Panc1 (cell line): ENCODE data around the gene TIMM17A. TPM values are rescaled to one million over a fixed set of nuclear protein-coding genes. Genes with fewer than 3 reads are reported as not detected.

ENCODE experiments used
- ATAC-seq: fragments of 200-7000 bp; cut with Tn5 transposase; 2 replicates; pipeline ENCODE4 v1.9.1; 2020; ENCODE audit warnings: mild to moderate bottlenecking, moderate library complexity
- BruUV-seq: library from RNA; stranded (reverse); fragments of 400-500 nt; replicated peaks from 2 replicates; lab custom pipeline; 2021; lab: Mats Ljungman, UMichigan
- CTCF ChIA-PET: fragments of 300-600 bp; sonication (Branson Sonifier 250); formaldehyde crosslinking; loops from one replicate; lab custom pipeline; 2022; ENCODE audit warnings: antibody characterized with exemption; lab: Charles Lee
- POLR2A ChIA-PET: fragments of 300-600 bp; sonication (Branson Sonifier 250); formaldehyde crosslinking; loops from one replicate; lab custom pipeline; 2022; ENCODE audit warnings: antibody characterized with exemption; lab: Charles Lee
- DNase-seq: peaks from one replicate; pipeline ENCODE4 v3.0.0-alpha.2; 2010; ENCODE audit warnings: low read depth, low spot score
- H3K27ac ChIP-seq: 2 replicates; pipeline ENCODE4 v1.5.1; 2011; ENCODE audit warnings: mild to moderate bottlenecking, low read length, inconsistent platforms
- H3K27me3 ChIP-seq: fragments of 200-500 bp; sonication (Bioruptor generic); 2 replicates; pipeline ENCODE4 v1.6.0; 2014; ENCODE audit warnings: low read length, inconsistent platforms; ENCODE audit not compliant: control insufficient read depth, insufficient read depth
- H3K36me3 ChIP-seq: fragments of 200-500 bp; sonication (Bioruptor generic); 2 replicates; pipeline ENCODE4 v1.5.1; 2014; ENCODE audit warnings: inconsistent platforms, mild to moderate bottlenecking, low read length, moderate library complexity; ENCODE audit not compliant: control insufficient read depth, insufficient read depth
- H3K4me1 ChIP-seq: 2 replicates; pipeline ENCODE4 v1.5.1; 2011; ENCODE audit warnings: inconsistent platforms, mild to moderate bottlenecking, low read length, moderate library complexity; ENCODE audit not compliant: control insufficient read depth, insufficient read depth
- H3K4me3 ChIP-seq, 2 experiments: 2 replicates each; pipeline ENCODE4 v1.5.1; 2011 to 2012; ENCODE audit warnings: low read depth in 2 of 2, low read length in 2 of 2, mild to moderate bottlenecking in 2 of 2, inconsistent platforms in 1 of 2, moderate library complexity in 1 of 2
- H3K9me3 ChIP-seq: fragments of 200-500 bp; sonication (Bioruptor generic); 2 replicates; pipeline ENCODE4 v1.5.1; 2014; ENCODE audit warnings: low read depth, mild to moderate bottlenecking, inconsistent platforms, low read length, moderate library complexity; ENCODE audit not compliant: control insufficient read depth, insufficient read depth
- CTCF ChIP-seq: fragments of 450-650 bp; IDR thresholded peaks from 2 replicates; pipeline ENCODE4 v1.5.1; 2017; ENCODE audit warnings: mild to moderate bottlenecking
- POLR2AphosphoS5 ChIP-seq: IDR thresholded peaks from 2 replicates; pipeline ENCODE4 v1.6.1; 2012; ENCODE audit warnings: mild to moderate bottlenecking, low read depth, low read length, moderate library complexity
- SIN3A ChIP-seq: IDR thresholded peaks from 2 replicates; pipeline ENCODE4 v1.6.1; 2012; ENCODE audit warnings: low read depth, mild to moderate bottlenecking, low read length, moderate library complexity, borderline replicate concordance; ENCODE audit not compliant: insufficient read depth
- TCF7L2 ChIP-seq: IDR thresholded peaks from 2 replicates; pipeline ENCODE4 v1.6.1; 2011; ENCODE audit warnings: mild to moderate bottlenecking, low read depth, low read length, inconsistent platforms
- in situ Hi-C: cut with HindIII; loops from 2 replicates; pipeline ENCODE4 v1.10.0; 2016; ENCODE audit warnings: low sequenced_read_pairs, low pct_unique_long_range_greater_than_20kb
- intact Hi-C: fragments of 100-400 bp; cut with micrococcal nuclease; formaldehyde crosslinking; loops from one replicate; pipeline ENCODE4 v1.10.0; 2022; ENCODE audit not compliant: unreplicated experiment
- total RNA-seq: library from RNA; stranded (reverse); gene quantifications from one replicate; pipeline ENCODE4 v1.2.1, GENCODE V29; 2021; ENCODE audit not compliant: unreplicated experiment
- TF ChIP-seq, protein P1 (sequence below), 2 experiments: IDR thresholded peaks; 2 replicates each; pipeline ENCODE4 v1.6.1; 2011 to 2012; ENCODE audit warnings: low read depth in 2 of 2, control low read depth in 1 of 2, low read length in 1 of 2, mild to moderate bottlenecking in 1 of 2, moderate library complexity in 1 of 2; ENCODE audit not compliant: insufficient read depth in 1 of 2

The TIMM17A gene
- total RNA-seq, 1 experiment from 2014 or later, result 118 TPM

- POLR2A ChIA-PET, result no interaction called here
These were observed 37.0 kb upstream of the TIMM17A start for GRCh38 chr1:201918343-201918742.

DNA sequence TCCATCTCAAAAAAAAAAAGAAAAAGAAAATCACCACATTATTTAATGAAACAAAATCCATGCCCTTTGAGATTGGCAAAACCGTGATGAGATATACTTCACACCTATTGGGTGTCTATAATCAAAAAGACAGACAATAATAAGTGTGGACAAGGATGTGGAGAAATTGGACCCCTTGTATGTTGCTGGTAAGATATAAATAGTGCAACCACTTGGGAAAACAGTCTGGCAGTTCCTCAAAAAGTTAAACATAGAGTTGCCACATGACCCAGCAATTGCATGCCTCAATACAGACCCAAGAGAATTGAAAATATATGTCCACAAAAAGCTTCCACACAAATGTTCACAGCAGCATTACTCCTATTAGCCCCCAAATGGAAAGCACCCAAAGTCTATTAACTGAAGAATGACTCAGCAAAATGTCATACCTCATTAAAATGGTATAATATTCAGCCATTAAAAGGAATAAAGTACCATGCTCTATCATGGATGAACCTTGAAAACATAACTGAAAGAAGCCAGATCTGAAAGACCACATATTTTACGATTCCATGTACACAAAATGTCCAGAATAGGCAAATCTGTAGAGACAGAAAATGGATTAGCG is 33.2 kb upstream of the TIMM17A start:
- ChIA-PET CTCF (no interaction called here), POLR2A (no interaction called here)
- Histone ChIP-seq H3K4me3 (no peak overlapping the region), H3K9me3 (no peaks in the 10 kb centered on the region), H3K36me3 (no peaks in the 10 kb centered on the region), H3K4me1 (no peaks in the 10 kb centered on the region), H3K27ac (no peak overlapping the region; the same call in 1 of the 2 replicates), H3K27me3 (no peaks in the 10 kb centered on the region)
- ATAC-seq (no peak), DNase-seq (no peak)
- in situ Hi-C loops, result no loop called here
- intact Hi-C loops, result no loop called here
- TF ChIP-seq POLR2AphosphoS5, result no peak
- TF ChIP-seq SIN3A, result no peak
- no TSS peak for BruUV-seq

More at GRCh38 chr1:201918343-201918742, 37.0 kb upstream of the TIMM17A start:
- H3K4me3 ChIP-seq, result no peak overlapping the region
- no peaks in the 10 kb centered on the region for H3K27me3 ChIP-seq
- H3K36me3 ChIP-seq, result no peaks in the 10 kb centered on the region
- H3K9me3 ChIP-seq, result no peaks in the 10 kb centered on the region
- no peak for TF ChIP-seq POLR2AphosphoS5
- TF ChIP-seq, protein P1, sequence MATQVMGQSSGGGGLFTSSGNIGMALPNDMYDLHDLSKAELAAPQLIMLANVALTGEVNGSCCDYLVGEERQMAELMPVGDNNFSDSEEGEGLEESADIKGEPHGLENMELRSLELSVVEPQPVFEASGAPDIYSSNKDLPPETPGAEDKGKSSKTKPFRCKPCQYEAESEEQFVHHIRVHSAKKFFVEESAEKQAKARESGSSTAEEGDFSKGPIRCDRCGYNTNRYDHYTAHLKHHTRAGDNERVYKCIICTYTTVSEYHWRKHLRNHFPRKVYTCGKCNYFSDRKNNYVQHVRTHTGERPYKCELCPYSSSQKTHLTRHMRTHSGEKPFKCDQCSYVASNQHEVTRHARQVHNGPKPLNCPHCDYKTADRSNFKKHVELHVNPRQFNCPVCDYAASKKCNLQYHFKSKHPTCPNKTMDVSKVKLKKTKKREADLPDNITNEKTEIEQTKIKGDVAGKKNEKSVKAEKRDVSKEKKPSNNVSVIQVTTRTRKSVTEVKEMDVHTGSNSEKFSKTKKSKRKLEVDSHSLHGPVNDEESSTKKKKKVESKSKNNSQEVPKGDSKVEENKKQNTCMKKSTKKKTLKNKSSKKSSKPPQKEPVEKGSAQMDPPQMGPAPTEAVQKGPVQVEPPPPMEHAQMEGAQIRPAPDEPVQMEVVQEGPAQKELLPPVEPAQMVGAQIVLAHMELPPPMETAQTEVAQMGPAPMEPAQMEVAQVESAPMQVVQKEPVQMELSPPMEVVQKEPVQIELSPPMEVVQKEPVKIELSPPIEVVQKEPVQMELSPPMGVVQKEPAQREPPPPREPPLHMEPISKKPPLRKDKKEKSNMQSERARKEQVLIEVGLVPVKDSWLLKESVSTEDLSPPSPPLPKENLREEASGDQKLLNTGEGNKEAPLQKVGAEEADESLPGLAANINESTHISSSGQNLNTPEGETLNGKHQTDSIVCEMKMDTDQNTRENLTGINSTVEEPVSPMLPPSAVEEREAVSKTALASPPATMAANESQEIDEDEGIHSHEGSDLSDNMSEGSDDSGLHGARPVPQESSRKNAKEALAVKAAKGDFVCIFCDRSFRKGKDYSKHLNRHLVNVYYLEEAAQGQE (IDR thresholded peaks at IDR 0.05; ENCODE audit: insufficient read depth in 1 of 2, low read depth in 2 of 2, low read length in 1 of 2), result no peak
- TF ChIP-seq TCF7L2, result no peak
- TF ChIP-seq CTCF, result no peak
- no peak for TF ChIP-seq SIN3A
- H3K27ac ChIP-seq, result no peak overlapping the region
- CTCF ChIA-PET, result no interaction called here
- intact Hi-C loops (no loop called here), in situ Hi-C loops (no loop called here)
- H3K4me1 ChIP-seq, result no peaks in the 10 kb centered on the region
- ATAC-seq, result no peak
- DNase-seq, result no peak
- no TSS peak for BruUV-seq

- H3K4me3 ChIP-seq, result no peak overlapping the region
- intact Hi-C loops, result no loop called here
- ATAC-seq (no peak), DNase-seq (no peak)
- in situ Hi-C loops, result no loop called here
- peaks cover 2% of the 10 kb centered on the region; the same call in 1 of the 2 replicates for H3K27me3 ChIP-seq
- TF ChIP-seq, protein P1 (IDR thresholded peaks at IDR 0.05; ENCODE audit: insufficient read depth in 1 of 2, low read depth in 2 of 2, low read length in 1 of 2), result no peak
- no peak for TF ChIP-seq POLR2AphosphoS5
- no peak for TF ChIP-seq CTCF
- TF ChIP-seq TCF7L2, result no peak
- TF ChIP-seq SIN3A, result no peak
- ChIA-PET POLR2A (no interaction called here), CTCF (interaction anchor here (0.7 kb wide), 1 partner anchor 646 kb away, joined by 4 read pairs; no protein-coding TSS in a partner anchor)
- no peaks in the 10 kb centered on the region for H3K4me1 ChIP-seq
- BruUV-seq, result no TSS peak
- no peaks in the 10 kb centered on the region for H3K9me3 ChIP-seq
- no peak overlapping the region for H3K27ac ChIP-seq
- no peaks in the 10 kb centered on the region for H3K36me3 ChIP-seq
These were observed 30.1 kb upstream of the TIMM17A start for GRCh38 chr1:201925301-201925567.
